GM18870 (cell line): Measurements from ENCODE around the gene FAM89A.
"Not testable (repeated sequence)": the region's sequence is repeated elsewhere in the genome, so short reads cannot be mapped to it uniquely, and the experiment has no call there.

Experiments used
- ATAC-seq: cut with Tn5 transposase; IDR thresholded peaks from one replicate; pipeline ENCODE4 v1.9.1; 2021; ENCODE audit warnings: moderate library complexity; ENCODE audit not compliant: unreplicated experiment

The FAM89A gene

GRCh38 chr1:231057410-231057809 lies 17.4 kb upstream of the FAM89A start:
- ATAC-seq = no peak

- no peak for ATAC-seq
Observed at GRCh38 chr1:231055271-231055670, 15.2 kb upstream of the FAM89A start.

DNA sequence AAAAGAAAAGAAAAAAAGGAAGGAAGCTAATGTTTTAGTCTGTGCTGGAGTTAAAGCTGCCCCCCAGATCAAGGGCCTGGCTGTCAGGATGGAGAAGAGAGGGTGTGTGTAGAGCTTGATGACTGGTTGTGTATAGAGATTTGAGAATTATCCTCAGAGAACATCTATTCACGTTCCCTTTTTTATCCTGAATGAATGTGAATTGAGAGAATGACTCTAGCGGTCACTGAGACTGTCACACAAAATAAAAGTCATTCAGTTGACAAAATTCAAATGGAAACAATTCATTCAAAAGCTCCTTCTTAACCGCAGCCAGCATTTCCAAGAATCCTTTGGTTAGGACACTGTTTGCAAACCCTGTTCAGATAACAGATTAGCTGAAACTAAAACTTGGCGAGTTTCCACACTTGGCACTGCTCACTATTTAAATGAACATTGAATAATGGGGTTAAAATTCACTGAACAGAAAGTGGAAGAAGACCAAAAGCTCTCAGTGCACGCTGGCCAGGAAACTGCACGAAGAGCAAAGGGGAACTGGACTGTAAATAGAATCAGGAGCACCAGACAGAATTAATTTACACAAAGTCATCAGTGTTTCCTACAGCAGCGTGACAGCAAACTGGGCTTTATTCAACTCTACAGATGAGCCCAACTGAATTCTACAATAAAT lies 13.6 kb upstream of the FAM89A start:
- peak; percentile 61 for ATAC-seq

- ATAC-seq = no peak
Observed at GRCh38 chr1:231052777-231053176, 12.7 kb upstream of the FAM89A start.

DNA sequence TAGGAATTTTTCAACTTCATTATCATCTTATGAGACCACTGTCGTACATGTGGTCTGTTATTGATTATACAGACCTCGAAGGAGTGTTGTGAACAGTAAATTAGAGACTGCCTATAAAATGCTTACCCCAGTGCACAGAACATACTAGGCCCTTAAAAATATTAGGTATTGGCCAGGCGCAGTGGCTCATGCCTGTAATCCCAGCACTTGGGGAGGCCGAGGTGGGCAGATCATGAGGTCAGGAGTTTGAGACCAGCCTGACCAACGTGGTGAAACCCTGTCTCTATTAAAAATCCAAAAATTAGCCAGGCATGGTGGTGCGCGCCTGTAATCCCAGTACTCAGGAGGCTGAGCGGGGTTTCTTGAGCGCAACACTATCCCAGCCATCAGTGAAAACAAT lies 10.9 kb upstream of the FAM89A start:
- not testable (repeated sequence) for ATAC-seq

- no peak for ATAC-seq
Observed at GRCh38 chr1:231050395-231050794, 10.3 kb upstream of the FAM89A start.

DNA sequence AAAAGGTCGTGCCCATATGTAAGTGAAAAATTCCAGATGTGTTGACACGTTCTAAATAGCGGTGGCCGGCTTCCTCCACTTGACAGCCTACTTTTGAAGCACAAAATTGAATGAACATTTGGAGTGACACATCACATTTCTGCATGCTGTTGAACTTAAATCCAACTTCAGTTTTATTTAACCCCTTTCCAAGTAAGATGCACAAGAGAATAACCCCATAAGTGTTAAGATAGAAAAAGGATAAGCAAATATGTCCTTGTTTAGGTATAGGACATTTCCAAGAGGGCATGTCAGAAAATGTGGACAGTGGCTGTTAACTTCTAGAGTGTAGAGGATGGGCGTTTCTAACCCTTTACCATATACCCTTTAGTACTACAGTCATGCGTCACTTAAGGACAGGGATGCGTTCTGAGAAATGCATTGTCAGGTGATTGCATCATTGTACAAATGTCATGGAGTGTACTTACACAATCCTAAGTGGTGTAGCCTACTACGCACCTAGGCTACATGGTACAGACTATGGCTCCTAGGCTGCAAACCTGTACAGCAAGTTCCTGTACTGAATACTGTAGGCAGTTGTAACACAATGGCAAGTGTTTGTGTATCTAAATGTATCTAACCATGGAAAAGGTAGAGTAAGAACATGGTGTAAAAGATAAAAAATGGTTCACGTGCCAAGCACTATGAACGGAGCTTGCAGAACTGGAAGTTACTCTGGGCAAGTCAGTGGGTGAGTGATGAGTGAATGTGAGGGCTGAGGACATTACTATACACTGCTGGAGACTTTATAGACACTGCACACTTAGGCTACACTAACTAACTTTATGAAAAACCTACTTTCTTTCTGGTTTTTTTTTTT lies 9.3 kb upstream of the FAM89A start:
- no peak for ATAC-seq

GRCh38 chr1:231048419-231048818 lies 8.4 kb upstream of the FAM89A start:
- not testable (repeated sequence) for ATAC-seq

- not testable (repeated sequence) for ATAC-seq
Observed at GRCh38 chr1:231047529-231047928, 7.5 kb upstream of the FAM89A start.

- ATAC-seq = no peak
Observed at GRCh38 chr1:231046730-231047395, 6.8 kb upstream of the FAM89A start.

- not testable (repeated sequence) for ATAC-seq
Observed at GRCh38 chr1:231045921-231046729, 6.1 kb upstream of the FAM89A start.

DNA sequence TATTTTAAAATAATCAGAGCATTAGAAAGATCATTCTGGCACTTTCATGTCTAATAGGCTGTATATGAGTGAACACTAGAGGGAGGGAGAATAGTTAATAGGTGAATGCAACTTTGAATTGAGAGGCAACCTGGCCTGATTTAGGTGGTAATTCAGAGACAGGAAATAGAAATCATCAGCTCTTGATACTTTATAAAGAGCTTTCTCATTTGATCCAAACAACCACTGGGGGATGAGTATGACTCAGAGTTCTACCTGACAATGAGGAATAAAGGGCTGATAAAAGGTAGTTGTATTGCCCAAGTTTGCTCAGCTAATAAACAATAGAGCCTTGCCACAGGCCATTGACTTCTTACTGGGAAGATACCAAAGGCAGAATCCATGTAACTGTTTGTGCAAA lies 5.2 kb upstream of the FAM89A start:
- no peak for ATAC-seq

GRCh38 chr1:231044588-231044987 lies 4.5 kb upstream of the FAM89A start:
- ATAC-seq = no peak

DNA sequence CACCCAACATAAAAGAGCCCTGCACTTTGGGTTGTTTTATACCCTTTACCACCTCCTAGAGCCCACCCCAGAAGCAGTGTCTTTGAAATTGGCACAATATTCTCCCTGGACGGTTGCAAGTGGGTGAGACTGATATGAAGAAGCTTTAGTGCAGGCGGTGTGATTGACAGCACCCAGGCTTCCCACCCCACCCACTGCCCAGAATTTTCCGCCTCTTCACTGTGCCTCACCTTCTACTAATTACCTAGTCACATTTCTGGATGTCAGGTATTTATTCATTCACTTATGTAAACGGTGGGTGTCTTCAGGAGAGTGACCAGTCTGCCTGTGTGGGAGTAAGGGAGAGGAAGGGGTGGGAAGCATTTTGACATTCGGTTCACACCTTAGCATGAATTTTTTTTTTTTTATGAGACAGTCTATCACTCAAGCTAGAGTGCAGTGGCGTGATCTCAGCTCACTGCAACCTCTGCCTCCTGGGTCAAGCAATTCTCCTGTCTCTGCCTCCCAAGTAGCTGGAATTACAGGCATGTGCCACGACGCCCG lies 1.7 kb upstream of the FAM89A start:
- no peak for ATAC-seq

DNA sequence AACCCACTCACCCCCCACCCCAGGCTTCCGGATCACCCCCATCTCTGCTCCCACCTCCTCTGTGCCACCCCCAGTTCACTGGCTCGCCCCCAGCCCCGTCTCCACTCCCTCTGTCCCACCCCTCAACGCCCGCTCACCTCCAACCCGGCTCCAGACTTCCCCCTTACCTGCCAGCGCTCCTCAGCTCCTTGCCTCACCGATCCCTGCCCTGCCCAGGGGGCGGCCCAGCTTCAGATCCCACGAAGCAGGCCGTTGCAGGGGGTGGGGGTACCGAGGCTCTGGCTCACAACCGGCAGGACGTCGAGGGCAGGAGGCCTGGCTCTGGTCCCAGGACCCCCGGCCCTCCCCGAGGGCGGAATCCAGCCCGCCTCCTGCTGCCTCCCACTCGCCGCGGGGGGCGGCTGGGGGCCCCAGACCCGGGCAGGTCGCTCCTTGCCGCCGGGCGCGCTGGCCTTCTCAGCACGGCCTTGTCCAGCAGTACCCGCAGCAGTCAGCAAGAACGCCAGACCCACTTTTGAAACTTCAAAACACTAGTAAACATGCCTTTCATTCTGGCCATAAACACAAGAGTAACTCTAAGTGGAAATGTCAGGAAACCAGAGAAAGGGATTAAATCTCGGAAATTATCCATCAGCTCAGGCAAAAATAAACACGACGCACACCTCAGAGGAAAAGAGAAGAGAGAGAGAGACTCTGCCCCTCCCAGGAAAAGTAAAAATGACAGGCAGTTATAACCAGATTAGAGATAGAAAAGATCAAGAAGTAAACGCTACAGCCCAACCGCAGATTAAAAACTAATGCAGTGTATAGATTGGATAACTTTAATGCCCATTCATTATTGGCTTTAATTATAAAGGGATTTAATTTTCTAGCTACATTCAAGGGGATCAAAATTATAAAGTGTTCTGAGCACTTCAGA lies 1.0 kb upstream of the FAM89A start:
- no peak for ATAC-seq

GRCh38 chr1:231039161-231040018 lies 664 bp downstream of the FAM89A start:
- ATAC-seq = no peak

DNA sequence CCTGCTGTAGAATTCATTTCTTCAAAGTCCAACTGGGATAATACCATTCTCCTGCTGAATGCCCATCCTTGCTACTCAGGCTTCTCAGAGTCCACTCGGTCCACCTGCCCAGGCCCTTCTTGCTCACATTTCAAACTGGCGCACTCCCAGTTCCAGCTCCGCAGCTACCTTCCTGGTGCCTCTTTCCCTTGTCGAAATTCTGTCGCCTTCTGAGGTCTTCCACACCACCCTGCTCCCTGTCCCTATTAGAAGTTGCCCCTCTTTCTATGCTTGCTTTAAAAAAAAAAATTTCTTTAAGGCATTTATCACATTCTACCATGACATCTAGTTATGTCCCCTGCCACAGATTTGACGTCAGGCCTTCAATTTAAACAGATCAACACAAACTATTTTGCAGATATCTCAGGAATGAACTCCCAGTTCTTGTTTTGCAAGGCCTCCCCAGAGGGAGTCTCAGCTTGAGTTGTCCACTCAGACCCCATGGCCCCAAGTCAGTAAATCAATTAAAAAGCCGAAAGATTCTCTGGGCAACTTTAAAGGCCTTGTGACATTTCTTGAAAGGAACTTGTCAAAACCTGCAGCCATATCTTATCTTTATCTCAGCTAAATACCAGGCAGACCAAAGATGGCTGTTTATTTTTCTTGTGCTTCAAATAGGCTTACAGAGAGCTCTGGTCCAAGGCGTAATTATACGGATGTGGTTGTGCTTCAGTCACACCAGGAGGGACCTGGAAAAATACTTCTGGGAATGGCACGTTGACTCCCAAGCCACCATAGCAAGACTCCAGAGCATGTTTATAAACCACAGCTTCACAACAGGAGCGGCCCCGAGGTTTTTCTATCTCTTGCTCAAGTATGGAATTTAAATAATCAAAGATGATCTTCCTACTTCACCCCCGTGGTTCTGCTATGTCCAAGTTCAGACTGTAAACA lies 2.2 kb downstream of the FAM89A start:
- no peak for ATAC-seq

DNA sequence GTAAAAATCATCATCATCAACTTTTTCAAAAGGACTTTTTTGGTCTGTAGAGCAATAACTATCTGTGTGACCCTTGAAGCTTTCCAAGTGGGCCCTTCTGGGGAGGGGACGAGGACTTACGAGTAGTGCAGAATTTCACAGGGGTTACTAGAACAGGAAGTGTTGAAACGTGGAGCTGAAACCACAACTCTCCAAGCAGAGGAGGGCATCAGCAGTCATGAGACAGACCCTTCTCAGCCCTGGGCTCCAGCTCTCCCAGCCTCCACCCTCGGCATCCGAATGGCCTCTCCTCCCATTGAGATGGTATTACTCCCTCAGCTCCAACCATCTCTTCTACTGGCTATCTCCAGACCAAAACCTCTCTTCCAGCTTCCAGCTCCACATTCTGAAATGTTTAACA lies 3.6 kb downstream of the FAM89A start:
- no peak for ATAC-seq
